Central memory CD8-positive, alpha-beta T cell (primary cell): Measurements from ENCODE around the gene AP2B1.

Experiments
- ATAC-seq: fragments of 150-1000 bp; cut with Tn5 transposase; replicated peaks from 2 replicates; pipeline ENCODE4 v1.10.0; 2022; ENCODE audit warnings: mild to moderate bottlenecking, moderate FRiP score, moderate number of reproducible peaks; ENCODE audit not compliant: poor library complexity, severe bottlenecking; ENCODE audit errors: extremely low read depth
- DNase-seq, 2 donors: peaks; one replicate each; pipeline ENCODE4 v3.0.0; 2021; ENCODE audit warnings: low spot score in 2 of 2
- H3K27ac Mint-ChIP-seq: one replicate; pipeline ENCODE4 v1.8.0; 2022; ENCODE audit warnings: low read depth, mild to moderate bottlenecking, moderate library complexity, mixed read lengths
- H3K27me3 Mint-ChIP-seq: one replicate; pipeline ENCODE4 v1.8.0; 2022; ENCODE audit warnings: mixed read lengths
- H3K36me3 Mint-ChIP-seq: one replicate; pipeline ENCODE4 v1.8.0; 2022; ENCODE audit warnings: mild to moderate bottlenecking, moderate library complexity, mixed read lengths; ENCODE audit not compliant: insufficient read depth
- H3K4me1 Mint-ChIP-seq: one replicate; pipeline ENCODE4 v1.8.0; 2022; ENCODE audit warnings: mixed read lengths
- H3K4me3 Mint-ChIP-seq: one replicate; pipeline ENCODE4 v1.8.0; 2022; ENCODE audit warnings: mild to moderate bottlenecking, moderate library complexity, mixed read lengths
- H3K9me3 Mint-ChIP-seq: one replicate; pipeline ENCODE4 v1.8.0; 2022; ENCODE audit warnings: mixed read lengths

AP2B1 gene

DNA sequence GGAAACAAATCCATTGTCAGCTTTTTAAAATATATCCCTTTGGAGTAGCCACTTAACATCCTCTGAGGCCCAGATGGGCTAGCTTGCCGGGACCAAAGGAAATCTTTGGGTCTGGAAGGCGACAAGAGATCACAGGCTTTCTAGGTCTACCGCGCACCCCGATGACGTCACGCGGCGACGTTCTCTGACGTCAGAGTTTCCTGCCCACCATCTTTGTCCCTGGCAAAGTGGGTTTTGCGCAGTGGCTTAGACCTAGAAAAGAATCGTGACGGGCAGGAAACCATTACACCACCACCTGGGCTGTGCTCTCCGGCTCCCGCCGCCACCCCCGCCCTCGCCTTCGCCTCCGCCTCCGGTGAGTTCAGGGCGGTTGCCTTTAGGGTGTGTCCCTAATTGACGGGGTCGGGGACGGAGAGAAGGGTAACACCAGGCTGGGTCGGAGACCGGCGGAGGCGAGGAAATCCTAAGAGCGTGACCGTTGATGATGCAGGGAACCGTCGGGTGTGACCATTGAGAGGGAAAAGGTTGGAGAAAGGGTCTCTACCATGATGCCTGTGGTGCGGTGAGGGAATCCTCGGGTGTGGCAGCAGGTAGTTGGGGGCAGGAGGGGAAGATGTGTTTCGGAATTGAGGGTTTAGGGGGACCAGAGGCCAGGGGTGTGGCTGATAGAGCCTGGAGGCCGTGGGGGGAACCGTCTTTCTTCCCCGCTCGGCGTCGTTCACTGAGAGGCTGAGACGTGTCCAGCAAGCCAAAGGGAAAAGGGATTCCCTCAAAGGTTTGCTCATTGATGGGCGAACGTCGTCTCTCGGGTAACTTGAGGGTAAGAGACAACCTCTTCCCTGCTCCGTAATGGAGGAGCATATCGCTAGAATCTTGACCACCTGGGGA is at the start of gene AP2B1:
TSS of gene AP2B1 (plus strand) at position 249 of the 888 bp plus-strand sequence. CDS start 6,709 bp downstream, outside the sequence.
- DNase-seq, result peak; percentile 99 to 100

DNA sequence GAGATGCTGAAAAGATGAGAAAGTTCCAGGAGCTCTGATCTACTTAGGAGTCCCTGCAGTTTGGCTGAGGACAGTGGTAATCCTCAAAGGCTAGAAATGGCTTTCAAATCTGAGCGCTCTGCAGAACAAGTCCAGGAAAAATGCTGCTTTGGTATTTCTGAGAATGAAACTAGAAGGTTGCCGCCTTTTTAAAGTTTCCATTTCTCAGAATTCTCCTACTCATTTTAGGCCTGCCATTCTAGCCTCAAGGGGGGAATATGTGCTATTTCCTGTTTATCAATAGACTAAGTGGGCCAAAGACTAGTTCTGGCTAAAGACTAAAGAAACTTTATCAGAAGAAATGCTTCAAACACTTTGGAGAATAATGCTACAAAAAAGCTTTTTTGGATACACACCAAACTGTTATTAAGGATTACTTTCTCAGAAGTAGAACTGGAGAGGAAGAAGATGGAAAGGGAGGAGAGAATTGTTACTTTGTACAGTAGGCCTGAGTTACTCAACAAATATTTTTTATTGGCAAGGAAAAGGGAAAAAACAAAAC is 49.5 kb upstream of the AP2B1 start, which contains the start of gene SLFN12L:
TSS of gene SLFN12L (minus strand) at position 78 of the 541 bp plus-strand sequence. CDS start 15,314 bp downstream, outside the sequence.
- DNase-seq, result no peak
- Mint-ChIP-seq H3K9me3 (no peaks in the 10 kb centered on the region), H3K27ac (peak within 1 kb of the TSS; percentile 82)

More for the DNA sequence above, at the start of gene AP2B1:
- Mint-ChIP-seq H3K27ac (peak within 1 kb of the TSS; percentile 96), H3K4me3 (peak within 1 kb of the TSS; percentile 93), H3K27me3 (no peaks in the 10 kb centered on the region), H3K9me3 (no peaks in the 10 kb centered on the region), H3K36me3 (peaks cover 10% of the 10 kb centered on the region), H3K4me1 (peaks cover 39% of the 10 kb centered on the region)
- ATAC-seq, result peak; percentile 99

DNA sequence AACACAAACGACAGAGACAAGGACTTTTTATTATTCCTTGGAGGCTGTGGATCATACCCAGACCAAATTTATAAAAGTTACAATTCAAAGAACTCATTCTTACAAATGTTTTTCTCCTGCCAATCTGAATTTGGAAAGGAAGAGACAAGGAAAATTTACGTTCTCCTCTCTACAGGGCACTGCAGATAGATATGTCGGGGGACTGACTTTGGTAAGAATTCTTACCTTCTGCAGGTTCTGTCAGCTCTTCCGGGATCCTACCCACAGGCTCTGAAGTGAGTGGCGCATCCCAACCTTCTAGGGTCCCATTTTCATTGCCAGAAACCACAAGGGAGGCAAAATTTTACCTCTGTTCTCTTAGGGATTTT is 47.5 kb upstream of the AP2B1 start:
- peaks cover 48% of the 10 kb centered on the region for H3K4me1 Mint-ChIP-seq

More for the DNA sequence above, 49.5 kb upstream of the AP2B1 start, which contains the start of gene SLFN12L:
- no peaks in the 10 kb centered on the region for H3K27me3 Mint-ChIP-seq
- peaks cover 61% of the 10 kb centered on the region for H3K4me1 Mint-ChIP-seq
- H3K36me3 Mint-ChIP-seq, result peaks cover 30% of the 10 kb centered on the region
- peak within 1 kb of the TSS; percentile 81 for H3K4me3 Mint-ChIP-seq
- ATAC-seq, result peak; percentile 26

DNA sequence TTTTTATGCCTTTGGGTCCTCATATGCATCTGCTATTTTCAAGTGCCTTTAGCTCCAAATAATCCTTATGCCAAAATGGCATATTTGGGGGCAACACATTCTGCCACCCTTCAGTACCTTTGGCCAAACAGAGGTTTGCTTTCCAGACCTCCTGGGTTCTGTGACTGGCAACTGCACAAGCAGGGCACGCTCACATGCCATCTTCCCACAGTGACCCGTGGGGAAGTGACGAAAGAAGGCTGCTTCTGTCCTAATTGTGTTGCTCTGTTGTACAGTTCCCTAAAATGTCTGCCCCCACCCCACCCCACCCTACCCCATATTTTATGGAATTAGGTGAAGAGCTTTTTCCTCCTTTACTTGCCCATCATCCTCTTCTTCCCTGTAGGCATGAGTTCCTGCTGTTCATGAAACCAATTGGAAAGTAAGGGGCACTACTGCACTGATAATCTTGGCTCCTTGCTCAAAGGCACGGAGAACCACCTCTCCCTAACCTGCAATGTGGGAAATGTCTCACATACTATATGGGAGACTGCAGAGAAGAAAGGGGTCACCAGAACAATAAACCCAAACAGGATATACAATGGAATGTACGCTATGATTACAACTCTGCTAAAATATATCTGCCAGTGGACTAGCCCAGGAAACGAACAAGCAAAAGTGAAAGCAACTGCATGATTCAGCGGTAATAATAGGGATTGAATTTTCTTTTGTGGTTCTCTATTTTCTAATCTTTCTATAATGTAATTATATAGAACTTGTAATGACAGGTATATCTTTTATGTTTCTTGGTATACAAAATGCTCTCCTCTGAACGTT is 46.3 kb upstream of the AP2B1 start:
- H3K9me3 Mint-ChIP-seq, result no peaks in the 10 kb centered on the region
- peak overlapping the region; percentile 81 for H3K4me3 Mint-ChIP-seq
- ATAC-seq (peak; percentile 48), DNase-seq (no peak)
- no peaks in the 10 kb centered on the region for H3K27me3 Mint-ChIP-seq
- H3K36me3 Mint-ChIP-seq, result peaks cover 19% of the 10 kb centered on the region
- peaks cover 46% of the 10 kb centered on the region for H3K4me1 Mint-ChIP-seq
- peak overlapping the region; percentile 82 for H3K27ac Mint-ChIP-seq

More for the DNA sequence above, 47.5 kb upstream of the AP2B1 start:
- peak overlapping the region; percentile 82 for H3K27ac Mint-ChIP-seq
- peak overlapping the region; percentile 81 for H3K4me3 Mint-ChIP-seq
- ATAC-seq (no peak), DNase-seq (no peak)
- H3K27me3 Mint-ChIP-seq, result no peaks in the 10 kb centered on the region
- no peaks in the 10 kb centered on the region for H3K9me3 Mint-ChIP-seq
- peaks cover 24% of the 10 kb centered on the region for H3K36me3 Mint-ChIP-seq

DNA sequence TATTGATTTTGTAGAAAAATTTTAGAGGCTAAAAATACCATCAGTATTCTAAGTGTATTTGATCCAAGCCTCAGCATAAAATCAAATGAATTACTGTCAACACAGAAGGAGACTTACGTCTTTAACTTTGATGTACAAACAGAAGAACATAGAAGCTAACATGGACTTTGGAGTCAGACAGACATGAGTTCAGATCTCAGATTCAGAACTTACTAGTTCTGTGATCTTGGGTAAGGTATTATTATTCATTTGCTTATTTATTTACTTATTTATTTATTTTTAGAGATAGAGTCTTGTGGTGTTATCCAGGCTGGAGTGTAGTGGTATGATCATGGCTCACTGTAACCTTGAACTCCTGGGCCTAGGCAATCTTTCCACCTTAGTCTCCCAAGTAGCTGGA is 45.7 kb upstream of the AP2B1 start:
- peak overlapping the region; percentile 82 for H3K27ac Mint-ChIP-seq
- H3K4me1 Mint-ChIP-seq, result peaks cover 46% of the 10 kb centered on the region
- peaks cover 16% of the 10 kb centered on the region for H3K36me3 Mint-ChIP-seq
- no peak for ATAC-seq
- H3K9me3 Mint-ChIP-seq, result no peaks in the 10 kb centered on the region
- no peaks in the 10 kb centered on the region for H3K27me3 Mint-ChIP-seq
- DNase-seq, result no peak
- H3K4me3 Mint-ChIP-seq, result peak overlapping the region; percentile 81

DNA sequence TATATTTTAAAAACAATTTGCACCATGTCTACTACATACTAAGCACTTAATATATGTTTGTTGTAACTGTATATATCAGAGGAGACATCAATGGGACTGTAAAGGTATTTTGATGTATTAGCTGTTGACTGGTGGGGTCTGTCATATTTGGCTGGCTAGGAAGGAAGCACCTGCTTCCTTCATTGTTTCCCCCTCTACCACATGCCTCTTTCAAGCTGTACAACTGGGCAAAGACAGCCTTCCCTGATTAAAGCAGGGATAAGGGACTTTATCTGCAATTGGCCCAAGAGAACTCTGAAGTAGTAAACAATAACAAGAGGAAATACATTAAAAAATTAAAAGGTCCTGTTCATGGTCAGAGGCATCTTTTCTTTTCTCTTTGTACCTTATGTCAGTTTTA is 44.1 kb upstream of the AP2B1 start:
- no peak for ATAC-seq

DNA sequence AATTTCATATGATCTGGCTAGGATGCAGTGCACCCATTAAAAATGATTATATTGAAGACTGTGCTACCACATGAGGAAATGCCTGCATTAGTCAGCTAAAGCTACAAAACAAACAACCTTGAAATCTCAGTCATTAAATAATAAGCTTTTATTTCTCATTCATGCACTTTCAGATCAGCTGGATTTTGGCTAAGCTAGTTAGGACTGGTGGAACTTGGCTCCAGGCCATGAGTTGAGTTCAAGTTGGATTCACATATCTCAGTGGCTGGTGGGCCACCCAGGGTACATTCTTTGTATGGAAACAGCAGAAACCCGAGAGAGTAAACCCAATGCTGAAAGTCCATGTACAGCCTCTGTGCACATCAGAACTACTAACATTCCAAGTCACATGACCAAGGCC is 43.3 kb upstream of the AP2B1 start:
- Mint-ChIP-seq H3K9me3 (no peaks in the 10 kb centered on the region), H3K4me1 (peaks cover 26% of the 10 kb centered on the region)

More for the DNA sequence above, 44.1 kb upstream of the AP2B1 start:
- Mint-ChIP-seq H3K36me3 (peaks cover 4% of the 10 kb centered on the region), H3K27ac (no peak overlapping the region), H3K9me3 (no peaks in the 10 kb centered on the region), H3K4me1 (peaks cover 34% of the 10 kb centered on the region), H3K27me3 (no peaks in the 10 kb centered on the region), H3K4me3 (no peak overlapping the region)
- no peak for DNase-seq

DNA sequence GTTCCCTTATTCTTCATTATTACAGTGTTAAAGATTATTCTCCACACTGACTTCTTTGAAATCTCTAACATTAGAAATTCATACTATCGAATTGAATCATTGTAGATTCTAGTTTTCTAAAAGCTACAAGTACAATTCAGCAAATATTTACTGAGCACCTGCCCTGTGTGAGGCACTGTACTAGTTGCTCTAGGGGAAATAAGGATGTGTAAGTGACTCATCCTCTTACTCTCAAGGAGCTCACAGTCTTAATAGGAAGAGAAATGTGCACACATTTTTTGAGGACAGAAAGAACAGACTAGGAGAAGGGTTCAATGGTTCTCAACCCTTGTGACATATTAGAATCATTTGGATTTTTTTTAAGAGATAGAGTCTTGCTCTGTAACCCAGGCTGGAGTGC is 42.0 kb upstream of the AP2B1 start:
- Mint-ChIP-seq H3K9me3 (no peaks in the 10 kb centered on the region), H3K4me1 (peaks cover 13% of the 10 kb centered on the region), H3K36me3 (no peaks in the 10 kb centered on the region), H3K27me3 (no peaks in the 10 kb centered on the region), H3K4me3 (no peak overlapping the region), H3K27ac (no peak overlapping the region)
- ATAC-seq, result no peak
- DNase-seq, result no peak

More for the DNA sequence above, 43.3 kb upstream of the AP2B1 start:
- DNase-seq (no peak), ATAC-seq (no peak)
- Mint-ChIP-seq H3K4me3 (no peak overlapping the region), H3K36me3 (peaks cover 4% of the 10 kb centered on the region), H3K27me3 (no peaks in the 10 kb centered on the region), H3K27ac (no peak overlapping the region)

DNA sequence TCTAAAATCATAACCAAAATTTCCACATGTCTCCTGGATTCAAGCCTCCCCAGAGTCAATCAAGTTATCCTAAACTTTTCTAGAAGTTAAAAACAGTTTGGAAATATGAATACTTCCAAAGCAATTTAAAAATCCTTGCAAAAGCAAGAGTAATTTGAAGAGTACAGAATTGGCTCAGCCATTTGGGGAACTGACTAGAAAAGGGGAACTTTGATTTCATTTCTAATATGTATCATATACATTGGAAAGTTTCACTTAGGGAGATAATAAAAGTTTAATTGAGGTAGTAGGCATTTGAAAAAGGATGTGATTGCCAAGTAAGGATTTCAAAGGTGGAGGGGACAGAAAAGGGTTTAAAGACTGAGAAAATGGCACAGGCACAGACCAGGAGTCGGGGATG is 40.6 kb upstream of the AP2B1 start:
- no peaks in the 10 kb centered on the region for H3K27me3 Mint-ChIP-seq
- H3K4me1 Mint-ChIP-seq, result no peaks in the 10 kb centered on the region
- no peak overlapping the region for H3K27ac Mint-ChIP-seq
- ATAC-seq (no peak), DNase-seq (no peak)
- no peaks in the 10 kb centered on the region for H3K9me3 Mint-ChIP-seq
- H3K36me3 Mint-ChIP-seq, result no peaks in the 10 kb centered on the region
- H3K4me3 Mint-ChIP-seq, result no peak overlapping the region

DNA sequence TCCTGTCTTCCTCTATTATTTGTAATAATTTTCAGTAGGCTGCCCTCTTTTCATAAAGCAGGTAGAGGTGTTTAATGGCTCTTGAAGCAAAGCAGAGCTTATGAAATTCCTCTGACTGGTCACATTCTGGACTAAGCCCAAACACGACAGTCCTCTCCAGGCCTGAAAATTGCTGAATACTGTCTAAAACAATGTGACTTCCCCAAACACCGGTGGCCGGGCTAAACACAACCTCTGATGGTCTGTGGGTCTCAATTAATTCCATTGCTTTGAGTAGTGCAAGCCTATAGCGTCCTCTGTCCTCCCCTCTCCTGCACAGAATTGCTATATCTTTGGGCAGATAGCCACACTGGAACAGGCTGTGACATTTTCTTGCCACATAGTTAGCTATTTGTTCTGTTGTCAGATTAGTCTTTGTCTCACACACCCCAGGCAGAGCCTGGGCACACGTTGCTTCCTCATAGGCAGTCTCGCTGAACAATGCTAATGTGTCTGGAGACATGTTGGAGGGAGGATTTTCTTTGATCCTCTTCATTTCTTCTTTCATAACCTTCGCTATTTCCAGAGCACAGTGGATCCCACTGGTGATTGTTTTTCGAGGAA is 38.8 kb upstream of the AP2B1 start:
- Mint-ChIP-seq H3K27ac (no peak overlapping the region), H3K4me3 (no peak overlapping the region), H3K4me1 (no peaks in the 10 kb centered on the region), H3K27me3 (no peaks in the 10 kb centered on the region), H3K9me3 (no peaks in the 10 kb centered on the region), H3K36me3 (peaks cover 2% of the 10 kb centered on the region)
- ATAC-seq, result no peak
- no peak for DNase-seq

DNA sequence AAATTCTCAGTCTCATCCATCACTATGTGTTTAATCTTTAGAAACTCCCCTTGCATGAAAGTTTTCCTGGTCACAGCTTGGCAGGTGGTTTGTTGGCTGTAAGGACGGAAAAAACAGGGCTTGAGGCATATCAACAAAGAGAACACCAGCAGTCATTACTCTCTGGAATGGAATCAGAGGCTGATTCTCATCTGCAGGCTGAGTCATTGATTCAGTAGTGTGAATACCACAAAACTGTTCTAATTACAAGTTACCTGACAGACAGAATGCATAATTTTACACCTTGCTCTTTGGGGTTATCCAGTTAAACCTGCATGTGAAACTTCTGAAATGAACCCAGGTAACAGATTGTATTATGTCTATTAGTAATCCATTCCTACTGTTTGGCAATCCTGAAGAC is 38.1 kb upstream of the AP2B1 start:
- Mint-ChIP-seq H3K27ac (peak overlapping the region; percentile 15), H3K27me3 (no peaks in the 10 kb centered on the region), H3K4me3 (no peak overlapping the region), H3K9me3 (no peaks in the 10 kb centered on the region), H3K36me3 (peaks cover 2% of the 10 kb centered on the region), H3K4me1 (no peaks in the 10 kb centered on the region)
- DNase-seq (no peak), ATAC-seq (no peak)

DNA sequence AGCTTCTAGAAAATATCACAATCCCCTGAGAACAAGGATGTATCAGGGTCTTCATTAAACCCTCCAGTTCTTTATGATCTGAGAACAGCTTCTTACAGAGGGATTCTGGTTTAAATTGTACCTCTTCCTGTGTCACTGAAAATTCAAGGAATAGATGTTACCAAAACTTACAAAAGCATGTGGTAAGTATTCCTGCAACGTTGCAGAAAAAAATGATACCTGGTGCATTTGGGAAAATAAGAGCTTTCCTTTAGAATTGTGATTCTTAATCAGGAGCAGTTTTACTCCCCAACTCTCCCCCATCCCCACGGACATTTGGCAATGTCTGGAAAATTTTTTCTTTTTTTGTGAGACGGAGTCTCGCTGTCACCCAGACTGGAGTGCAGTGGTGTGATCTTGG is 33.8 kb upstream of the AP2B1 start:
- Mint-ChIP-seq H3K36me3 (peaks cover 2% of the 10 kb centered on the region), H3K9me3 (no peaks in the 10 kb centered on the region), H3K27ac (no peak overlapping the region), H3K4me1 (no peaks in the 10 kb centered on the region), H3K27me3 (no peaks in the 10 kb centered on the region), H3K4me3 (no peak overlapping the region)
- ATAC-seq, result no peak
- DNase-seq, result no peak
